Measurements from ENCODE around the gene APCDD1L.

Gene APCDD1L

DNA sequence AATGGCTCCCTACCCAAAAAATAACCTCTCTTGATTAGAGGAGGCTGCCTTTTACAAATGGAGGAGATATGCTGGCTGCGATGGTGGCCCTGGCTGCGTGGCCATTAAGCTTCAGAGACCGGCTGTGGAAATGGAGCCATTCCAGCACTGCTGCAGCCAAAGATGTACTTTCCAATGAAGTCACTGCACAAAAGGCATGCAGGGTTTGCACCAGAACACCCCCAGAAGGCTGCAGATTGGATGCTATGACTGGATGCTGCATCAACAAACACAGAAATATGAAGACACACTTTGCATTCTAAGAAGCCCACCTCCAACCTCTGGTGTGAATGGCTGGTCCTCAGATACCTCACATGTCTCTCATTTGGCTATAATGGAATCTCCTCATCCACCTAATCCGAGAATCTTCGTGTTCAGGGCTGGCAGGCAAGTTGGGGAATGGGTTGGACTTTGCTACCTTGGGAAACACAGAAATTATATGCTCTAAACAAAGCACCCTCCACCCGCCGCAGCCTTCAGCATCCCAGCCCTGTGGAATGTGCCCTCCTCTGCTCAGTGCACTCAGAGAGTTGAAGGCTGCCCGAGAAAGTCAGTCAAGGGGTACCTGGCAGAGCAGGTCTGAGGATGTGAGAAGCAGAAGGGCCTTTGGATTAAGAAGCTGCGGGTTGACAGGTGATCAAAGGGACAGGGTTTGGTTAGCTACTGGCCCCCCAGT lies 35.3 kb downstream of the APCDD1L start:
- H3K4me1 ChIP-seq = no peaks in the 10 kb centered on the region
- H3K27ac ChIP-seq = no peak overlapping the region
- H3K36me3 ChIP-seq = no peaks in the 10 kb centered on the region; a peak in 1 of 22 replicates
- no peak overlapping the region for H3K4me3 ChIP-seq
- no peaks in the 10 kb centered on the region for H4K20me1 ChIP-seq
- peaks cover 26 to 60% (median 38%) of the 10 kb centered on the region in 11 experiments for H3K9me3 ChIP-seq (replicated peaks in 1 of 11)
- no peak overlapping the region for H3K9ac ChIP-seq
- no peak for TF ChIP-seq Cebpa-rat (IDR thresholded peaks at IDR 0.05)
- H3K4me2 ChIP-seq = no peak overlapping the region
- H3K27me3 ChIP-seq = no peaks in the 10 kb centered on the region

DNA sequence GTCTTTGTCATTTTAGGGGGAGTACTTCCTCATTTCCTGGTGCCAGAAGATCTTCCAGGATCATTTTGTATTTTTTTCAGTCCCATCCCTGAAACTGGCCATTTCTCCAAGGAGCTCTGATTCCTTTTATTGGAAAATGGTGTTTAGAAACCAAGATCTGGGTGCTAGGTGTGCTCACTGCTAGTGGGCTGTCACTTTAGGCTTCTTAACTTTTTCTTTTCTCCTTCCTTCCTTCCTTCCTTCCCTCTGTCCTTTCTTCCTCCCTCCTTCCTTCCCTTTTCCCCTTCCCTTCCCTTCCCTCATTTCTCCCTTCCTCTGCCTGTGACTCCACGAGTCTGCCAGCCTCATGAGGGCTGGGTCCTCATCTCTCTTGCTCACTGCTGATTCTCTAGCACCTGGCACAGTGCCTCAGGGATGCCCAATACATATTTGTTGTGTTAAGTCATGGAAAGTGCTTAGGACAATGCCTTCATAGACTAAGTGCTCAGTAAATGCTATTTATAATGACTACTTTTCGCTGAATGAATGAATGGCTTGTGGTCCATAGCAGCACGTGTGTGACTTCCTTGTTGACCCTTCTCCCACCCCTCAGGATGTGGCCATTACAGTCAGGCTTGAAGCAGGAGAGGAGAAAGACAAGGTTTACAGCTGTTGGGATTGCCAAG lies 36.9 kb downstream of the APCDD1L start:
- no peak overlapping the region for H3K4me3 ChIP-seq
- no peaks in the 10 kb centered on the region for H4K20me1 ChIP-seq
- H3K27ac ChIP-seq = no peak overlapping the region
- no peaks in the 10 kb centered on the region for H3K4me1 ChIP-seq
- H3K36me3 ChIP-seq = no peaks in the 10 kb centered on the region; a peak in 1 of 22 replicates
- peaks cover 24 to 52% (median 37%) of the 10 kb centered on the region in 11 experiments for H3K9me3 ChIP-seq (replicated peaks in 1 of 11)
- H3K27me3 ChIP-seq = no peaks in the 10 kb centered on the region
- H3K9ac ChIP-seq = no peak overlapping the region
- TF ChIP-seq Cebpa-rat (IDR thresholded peaks at IDR 0.05) = no peak
- H3K4me2 ChIP-seq = no peak overlapping the region

DNA sequence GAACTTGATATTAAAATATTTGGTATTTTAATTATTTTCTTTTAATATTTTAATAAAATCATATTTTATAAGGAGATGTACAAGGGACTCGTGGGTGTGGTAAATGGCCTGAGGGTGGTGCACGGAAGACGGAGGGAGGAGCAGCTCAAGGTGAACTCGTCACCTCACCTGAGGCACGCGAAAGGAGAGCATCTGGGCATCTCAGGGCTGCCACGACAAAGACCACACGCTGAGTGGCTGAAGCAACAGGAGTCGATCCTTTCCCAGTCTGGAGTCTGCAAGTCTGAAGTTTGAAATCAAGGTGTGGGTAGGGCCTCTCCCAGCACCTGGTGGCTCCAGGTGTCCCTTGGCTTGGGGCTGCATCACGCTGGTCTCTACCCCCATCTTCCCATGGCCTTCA lies 39.7 kb downstream of the APCDD1L start:
- H3K9me3 ChIP-seq (replicated peaks in 1 of 11) = peaks cover 17 to 34% (median 20%) of the 10 kb centered on the region in 11 experiments
- H3K4me1 ChIP-seq = no peaks in the 10 kb centered on the region
- no peak overlapping the region for H3K27ac ChIP-seq
- H3K27me3 ChIP-seq = no peaks in the 10 kb centered on the region
- H4K20me1 ChIP-seq = no peaks in the 10 kb centered on the region; a peak in 1 of 22 replicates
- H3K4me2 ChIP-seq = no peak overlapping the region
- no peak for TF ChIP-seq Cebpa-rat (IDR thresholded peaks at IDR 0.05)
- H3K9ac ChIP-seq = no peak overlapping the region
- no peak overlapping the region for H3K4me3 ChIP-seq
- H3K36me3 ChIP-seq = no peaks in the 10 kb centered on the region; a peak in 1 of 22 replicates

DNA sequence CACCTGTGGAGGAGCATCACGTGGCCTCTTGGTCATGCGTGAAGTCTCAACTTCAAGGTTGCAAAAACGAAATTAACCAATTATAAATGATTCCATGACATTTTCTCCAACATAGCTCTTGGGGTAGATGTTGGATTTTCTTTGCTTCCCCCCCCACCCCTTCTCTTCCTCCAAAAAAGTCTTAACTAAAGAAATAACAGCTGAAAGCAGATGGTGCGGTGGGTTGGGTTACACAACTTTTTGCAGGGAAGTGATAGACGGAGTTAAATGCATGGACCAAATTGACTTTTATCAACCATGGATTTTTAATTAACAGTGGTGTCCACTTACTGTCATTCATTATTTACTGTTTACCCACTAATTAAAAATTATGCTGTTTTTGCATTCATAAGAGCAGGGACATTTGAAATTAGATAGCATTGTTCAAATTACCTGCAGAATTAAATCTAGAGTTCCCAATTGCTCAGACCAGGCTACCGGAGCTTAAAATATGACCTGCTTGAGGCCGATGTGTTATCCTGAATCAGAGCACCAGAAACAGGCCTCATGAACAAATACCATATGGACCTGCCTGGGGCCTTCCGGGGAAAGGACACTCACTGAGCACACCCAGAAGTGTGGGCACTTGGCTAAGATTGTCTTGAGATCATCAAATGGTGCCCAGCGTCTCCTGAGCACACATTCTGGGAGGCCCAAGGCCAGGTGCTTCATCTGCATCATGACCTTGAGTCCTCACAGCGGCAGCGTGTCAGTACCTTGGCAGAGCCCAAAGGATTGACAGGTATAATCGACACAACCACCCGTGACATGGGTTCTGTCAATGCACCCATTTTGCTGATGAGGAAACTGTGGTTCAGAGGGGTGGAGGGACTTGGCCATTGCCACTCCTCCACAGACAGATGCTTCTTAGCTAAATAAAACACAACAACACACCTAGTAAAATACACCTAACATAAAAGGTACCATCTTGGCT lies 41.5 kb downstream of the APCDD1L start:
- Histone ChIP-seq H3K27ac (no peak overlapping the region), H3K4me3 (no peak overlapping the region), H3K27me3 (no peaks in the 10 kb centered on the region), H3K9ac (no peak overlapping the region), H3K4me2 (no peak overlapping the region), H3K36me3 (no peaks in the 10 kb centered on the region; a peak in 1 of 22 replicates), H3K4me1 (no peaks in the 10 kb centered on the region), H4K20me1 (no peaks in the 10 kb centered on the region; a peak in 3 of 22 replicates), H3K9me3 (replicated peaks in 1 of 11) (peaks cover 11 to 22% (median 16%) of the 10 kb centered on the region in 11 experiments)
- TF ChIP-seq Cebpa-rat (IDR thresholded peaks at IDR 0.05) = no peak

DNA sequence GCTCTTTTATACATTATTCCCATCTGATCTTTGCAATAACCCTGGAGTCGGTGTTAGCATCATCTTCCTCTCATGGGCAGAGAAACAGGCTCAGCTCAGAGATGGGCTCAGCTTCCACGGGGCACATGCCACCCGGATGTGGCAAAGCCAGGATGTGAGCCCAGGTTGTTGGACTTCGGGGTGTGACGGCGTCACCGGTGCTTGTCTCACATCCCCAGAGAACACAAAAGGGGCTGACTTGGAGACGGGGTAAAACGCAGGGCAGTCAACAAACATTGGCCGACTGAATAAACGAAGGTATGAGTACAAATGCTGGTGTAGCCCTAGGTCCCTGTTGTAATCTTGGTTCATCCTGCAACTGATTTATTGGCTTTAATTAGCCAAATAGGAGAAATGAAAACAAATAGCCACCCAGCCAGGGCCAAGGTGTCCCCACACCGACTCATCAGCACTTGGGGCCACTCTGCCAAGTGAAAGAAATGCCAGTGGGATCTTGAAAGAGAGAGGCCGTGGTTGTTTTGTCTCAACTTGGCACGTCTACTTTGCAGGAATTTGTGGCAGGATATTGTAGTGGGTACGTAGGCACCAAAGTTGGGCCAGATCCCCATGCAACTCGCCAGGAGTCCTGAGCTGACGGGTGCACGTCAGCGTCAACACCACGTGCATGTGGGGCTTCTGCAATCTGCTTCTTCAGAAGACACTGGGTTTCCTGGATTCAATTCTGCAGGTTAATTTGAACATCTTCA lies 42.8 kb downstream of the APCDD1L start:
- peaks cover 0 to 5% (median 0%) of the 10 kb centered on the region in 11 experiments; a peak in 3 of 22 replicates for H4K20me1 ChIP-seq
- TF ChIP-seq Cebpa-rat (IDR thresholded peaks at IDR 0.05) = no peak
- no peak overlapping the region for H3K4me2 ChIP-seq
- H3K9me3 ChIP-seq (replicated peaks in 1 of 11) = peaks cover 0 to 9% (median 3%) of the 10 kb centered on the region in 11 experiments; a peak in 11 of 22 replicates
- no peak overlapping the region for H3K27ac ChIP-seq
- no peaks in the 10 kb centered on the region for H3K36me3 ChIP-seq
- H3K4me3 ChIP-seq = no peak overlapping the region
- no peak overlapping the region for H3K9ac ChIP-seq
- no peaks in the 10 kb centered on the region for H3K4me1 ChIP-seq
- no peaks in the 10 kb centered on the region for H3K27me3 ChIP-seq

DNA sequence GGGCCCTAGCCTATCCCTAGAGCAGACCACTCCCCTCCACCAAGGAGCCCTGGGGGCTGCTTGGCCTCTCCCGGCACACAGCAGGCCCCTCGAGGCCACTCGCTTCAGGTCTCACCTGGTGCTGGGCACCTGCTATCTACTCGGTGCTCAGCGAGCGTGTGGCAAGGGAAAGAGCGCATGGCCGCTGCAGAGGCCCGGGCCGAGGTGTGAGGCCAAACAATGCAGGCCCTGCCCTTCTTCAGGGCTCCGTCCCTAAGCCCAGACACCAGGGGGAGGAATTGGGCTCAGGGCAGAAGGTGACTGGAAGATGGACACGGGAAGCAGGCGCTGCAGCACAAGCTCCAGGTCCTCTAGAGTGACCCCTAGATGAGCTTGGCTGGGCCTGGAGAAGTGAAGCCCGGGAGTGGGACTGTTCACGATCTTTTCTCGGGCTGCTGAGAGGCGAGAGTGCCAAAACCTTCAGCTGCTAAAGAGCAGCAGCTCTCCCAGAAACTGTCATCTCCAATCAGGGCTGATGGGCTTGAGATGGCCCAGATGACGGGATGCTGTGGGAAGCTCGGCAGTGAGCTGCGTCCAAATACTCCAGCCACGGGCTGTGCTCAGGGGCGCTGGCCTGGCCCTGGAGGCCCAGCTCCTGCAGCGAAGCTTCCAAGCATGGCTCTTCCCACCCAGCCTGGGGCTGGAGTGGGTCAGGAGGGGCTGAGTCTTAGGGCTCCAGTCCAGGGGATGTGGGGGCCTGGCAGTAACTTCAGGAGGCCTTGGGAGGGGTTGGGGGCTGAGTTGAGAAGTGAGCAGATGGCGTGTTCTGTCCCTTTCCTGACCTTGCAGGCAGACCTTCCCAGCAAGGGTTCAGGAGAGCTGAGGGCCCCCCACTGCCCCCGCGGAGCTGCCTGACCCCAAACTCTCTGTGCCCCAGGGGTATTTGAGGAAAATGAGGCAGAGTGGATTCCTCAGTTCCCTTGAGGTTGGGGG lies 43.7 kb downstream of the APCDD1L start:
- TF ChIP-seq Cebpa-rat (IDR thresholded peaks at IDR 0.05) = no peak
- no peak overlapping the region for H3K4me2 ChIP-seq
- peaks cover 0 to 9% (median 0%) of the 10 kb centered on the region in 11 experiments; a peak in 4 of 22 replicates for H4K20me1 ChIP-seq
- H3K27me3 ChIP-seq = no peaks in the 10 kb centered on the region
- no peak overlapping the region for H3K9ac ChIP-seq
- no peak overlapping the region for H3K4me3 ChIP-seq
- H3K9me3 ChIP-seq (replicated peaks in 1 of 11) = no peaks in the 10 kb centered on the region; a peak in 1 of 22 replicates
- H3K36me3 ChIP-seq = no peaks in the 10 kb centered on the region
- H3K4me1 ChIP-seq = no peaks in the 10 kb centered on the region
- H3K27ac ChIP-seq = no peak overlapping the region

DNA sequence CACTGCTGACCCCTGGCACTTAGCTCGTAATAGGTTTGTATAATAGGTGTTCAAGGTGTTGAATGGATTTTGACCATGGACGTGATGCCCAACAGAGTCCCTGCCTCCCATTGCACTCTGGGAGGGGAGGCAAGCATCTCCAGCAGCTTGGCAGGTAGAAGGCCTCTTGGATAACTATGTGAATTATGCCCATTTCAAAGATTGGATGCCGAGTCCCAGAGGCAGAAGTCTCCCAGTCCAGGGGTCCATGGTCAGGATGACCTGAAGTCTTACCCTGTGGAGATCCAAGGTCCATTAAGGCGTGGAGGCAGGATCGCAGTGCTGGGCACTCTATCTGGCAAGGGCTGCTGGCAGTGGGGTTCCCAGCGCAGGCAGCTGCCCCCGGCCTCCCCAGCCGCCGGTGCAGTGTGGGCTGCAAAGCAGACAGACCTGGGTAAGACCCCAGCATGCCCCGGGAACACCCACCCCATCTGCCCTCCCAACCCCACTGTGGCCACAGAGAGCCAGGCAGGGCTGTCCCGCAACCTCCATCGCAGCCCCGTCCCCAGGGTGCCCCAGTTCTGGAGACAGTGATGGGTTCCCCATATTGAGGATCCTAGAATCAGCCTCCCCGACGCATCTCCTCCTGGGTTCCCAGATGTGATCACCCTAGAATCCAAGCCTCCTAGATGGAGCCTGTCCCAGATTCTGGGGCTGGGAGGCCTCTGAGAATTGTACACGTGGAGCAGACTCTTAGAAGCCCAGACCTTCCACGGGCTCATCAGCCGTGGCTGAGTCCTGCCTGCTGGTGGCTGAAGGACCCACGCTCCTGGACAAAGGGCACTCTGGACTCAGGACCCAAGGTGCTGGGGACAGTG lies 44.6 kb downstream of the APCDD1L start:
- Histone ChIP-seq H3K4me1 (no peaks in the 10 kb centered on the region), H3K4me3 (no peak overlapping the region), H3K9me3 (replicated peaks in 1 of 11) (no peaks in the 10 kb centered on the region), H3K27ac (no peak overlapping the region), H3K4me2 (no peak overlapping the region), H4K20me1 (peaks cover 0 to 9% (median 0%) of the 10 kb centered on the region in 11 experiments; a peak in 4 of 22 replicates), H3K27me3 (no peaks in the 10 kb centered on the region), H3K36me3 (no peaks in the 10 kb centered on the region), H3K9ac (no peak overlapping the region)
- TF ChIP-seq Cebpa-rat (IDR thresholded peaks at IDR 0.05) = no peak

Data from BLaER1 treated with 17β-estradiol and CSF1 and Interleukin-3, amounts not matched to agents 10 nM and 100 nM (cell line).